A673 (cell line): ENCODE results near the gene RNF220. TPM values are rescaled to one million over a fixed set of nuclear protein-coding genes. Genes with fewer than 3 reads are reported as not detected.

Experiments
- BruUV-seq: library from RNA; stranded (reverse); fragments of 400-500 nt; replicated peaks from 2 replicates; lab custom pipeline; 2021; lab: Mats Ljungman, UMichigan
- CTCF ChIA-PET: fragments of 300-600 bp; sonication (Branson Sonifier 250); formaldehyde crosslinking; loops from one replicate; lab custom pipeline; 2022; ENCODE audit warnings: antibody characterized with exemption; lab: Charles Lee
- POLR2A ChIA-PET: fragments of 300-600 bp; sonication (Branson Sonifier 250); formaldehyde crosslinking; loops from one replicate; lab custom pipeline; 2022; ENCODE audit warnings: antibody characterized with exemption; ENCODE audit not compliant: low non-redundant PET; lab: Charles Lee
- DNase-seq: peaks from one replicate; pipeline ENCODE4 v3.0.0-alpha.2; 2015; ENCODE audit warnings: low spot score
- H3K27ac ChIP-seq: fragments of 200-600 bp; sonication (generic); 2 replicates; pipeline ENCODE4 v1.5.1; 2016; ENCODE audit warnings: mixed run types, low read depth, mild to moderate bottlenecking, mixed read lengths, antibody characterized with exemption, low read length; ENCODE audit not compliant: poor library complexity, severe bottlenecking
- H3K27me3 ChIP-seq: fragments of 200-600 bp; sonication (generic); replicated peaks from 2 replicates; pipeline ENCODE4 v1.6.1; 2017; ENCODE audit warnings: mixed run types, low read depth, mild to moderate bottlenecking, mixed read lengths, antibody characterized with exemption, low read length; ENCODE audit not compliant: insufficient read depth, poor library complexity
- H3K36me3 ChIP-seq: fragments of 200-600 bp; sonication (generic); 2 replicates; pipeline ENCODE4 v1.6.1; 2016; ENCODE audit warnings: mixed run types, mild to moderate bottlenecking, mixed read lengths, antibody characterized with exemption, low read length; ENCODE audit not compliant: insufficient read depth, poor library complexity, severe bottlenecking
- H3K4me1 ChIP-seq: fragments of 200-600 bp; sonication (generic); 2 replicates; pipeline ENCODE4 v1.6.1; 2017; ENCODE audit warnings: mixed run types, mild to moderate bottlenecking, mixed read lengths, antibody characterized with exemption, low read length; ENCODE audit not compliant: insufficient read depth, poor library complexity, severe bottlenecking
- H3K4me3 ChIP-seq: fragments of 200-600 bp; sonication (generic); 2 replicates; pipeline ENCODE4 v1.5.1; 2016; ENCODE audit warnings: low read depth, mixed run types, mild to moderate bottlenecking, mixed read lengths, low read length; ENCODE audit not compliant: poor library complexity, severe bottlenecking
- H3K9me3 ChIP-seq: fragments of 200-600 bp; sonication (generic); 2 replicates; pipeline ENCODE4 v1.6.1; 2016; ENCODE audit warnings: mixed run types, low read depth, mild to moderate bottlenecking, mixed read lengths, antibody characterized with exemption, low read length; ENCODE audit not compliant: poor library complexity, severe bottlenecking
- CTCF ChIP-seq: fragments of 300-800, 200-600 bp; sonication (generic); conservative IDR thresholded peaks from 2 replicates; pipeline ENCODE4 v1.5.1; 2017; ENCODE audit warnings: low read depth, mild to moderate bottlenecking, antibody characterized with exemption, low read length, moderate library complexity, mixed read lengths
- EZH2 ChIP-seq: fragments of 200-600 bp; sonication (generic); IDR thresholded peaks from 2 replicates; pipeline ENCODE4 v1.6.1; 2017; ENCODE audit warnings: borderline replicate concordance, low read depth, mild to moderate bottlenecking, mixed read lengths, antibody characterized with exemption, low read length; ENCODE audit not compliant: poor library complexity, severe bottlenecking
- intact Hi-C: fragments of 100-400 bp; cut with micrococcal nuclease; formaldehyde crosslinking; loops from one replicate; pipeline ENCODE4 v1.10.0; 2022; ENCODE audit not compliant: unreplicated experiment
- total RNA-seq: library from RNA; stranded (reverse); gene quantifications from 2 replicates; pipeline ENCODE4 v1.2.3, GENCODE V29; 2021

The RNF220 gene
- total RNA-seq, 1 experiment from 2014 or later = 80.6 TPM

- CTCF ChIA-PET = no interaction called here
These were observed 10.0 kb downstream of the RNF220 start for GRCh38 chr1:44415013-44415412.

GRCh38 chr1:44416408-44416807 lies 11.4 kb downstream of the RNF220 start:
- TF ChIP-seq EZH2 = no peak
- no peak for TF ChIP-seq CTCF
- intact Hi-C loops = no loop called here
- no peak for DNase-seq
- no peak overlapping the region for H3K27ac ChIP-seq
- H3K4me1 ChIP-seq = peaks cover under 1% of the 10 kb centered on the region
- POLR2A ChIA-PET = no interaction called here
- H3K4me3 ChIP-seq = no peak overlapping the region
- BruUV-seq = no TSS peak
- peaks cover 37% of the 10 kb centered on the region for H3K27me3 ChIP-seq
- no peaks in the 10 kb centered on the region for H3K9me3 ChIP-seq
- H3K36me3 ChIP-seq = no peaks in the 10 kb centered on the region
- CTCF ChIA-PET = no interaction called here

More at GRCh38 chr1:44415013-44415412, 10.0 kb downstream of the RNF220 start:
- no TSS peak for BruUV-seq
- no peaks in the 10 kb centered on the region for H3K36me3 ChIP-seq
- H3K27me3 ChIP-seq = peaks cover 44% of the 10 kb centered on the region
- H3K4me1 ChIP-seq = no peaks in the 10 kb centered on the region
- no peak overlapping the region for H3K27ac ChIP-seq
- DNase-seq = no peak
- intact Hi-C loops = no loop called here
- TF ChIP-seq CTCF (no peak), EZH2 (no peak)
- POLR2A ChIA-PET = no interaction called here
- no peaks in the 10 kb centered on the region for H3K9me3 ChIP-seq
- H3K4me3 ChIP-seq = no peak overlapping the region

- BruUV-seq = no TSS peak
- peaks cover 11% of the 10 kb centered on the region for H3K4me1 ChIP-seq
- no peak overlapping the region for H3K4me3 ChIP-seq
- ChIA-PET CTCF (no interaction called here), POLR2A (no interaction called here)
- DNase-seq = no peak
- H3K36me3 ChIP-seq = no peaks in the 10 kb centered on the region
- H3K9me3 ChIP-seq = no peaks in the 10 kb centered on the region
- H3K27me3 ChIP-seq = peaks cover 28% of the 10 kb centered on the region
- TF ChIP-seq CTCF = no peak
- no peak for TF ChIP-seq EZH2
- H3K27ac ChIP-seq = no peak overlapping the region
- intact Hi-C loops = no loop called here
These were observed 12.4 kb downstream of the RNF220 start for GRCh38 chr1:44417351-44418021.
